ENCODE data around the gene MRPS35. TPM values are rescaled to one million over a fixed set of nuclear protein-coding genes. Genes with fewer than 3 reads are reported as not detected.

The MRPS35 gene
- total and polyA plus RNA-seq, 2 experiments from 2014 or later, result 58.1 to 58.7 TPM

DNA sequence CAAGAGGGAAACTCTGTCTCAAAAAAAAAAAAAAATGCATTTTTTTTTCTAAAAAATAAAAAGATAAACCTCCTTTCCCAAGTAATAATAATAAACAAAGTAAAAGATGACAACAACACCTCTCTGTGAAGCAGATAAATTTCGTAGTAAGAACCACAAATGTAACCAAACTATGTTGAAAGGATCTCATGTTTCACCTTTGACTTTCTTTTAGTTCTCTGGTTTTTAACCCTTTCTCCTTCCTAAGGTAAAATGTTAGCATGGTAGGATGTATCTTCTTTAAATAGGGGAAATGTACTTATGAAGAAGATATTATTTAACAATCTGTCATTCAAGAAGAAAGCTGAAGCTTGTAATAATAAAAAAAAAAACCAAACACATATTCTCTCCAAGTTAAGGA, 67.6 kb downstream of the MRPS35 start:
- Mint-ChIP-seq H3K27me3 (ENCODE audit: insufficient read depth, low read depth, poor library complexity) (peaks cover 13% of the 10 kb centered on the region), H3K27ac (no peak overlapping the region), H3K9me3 (no peaks in the 10 kb centered on the region), H3K4me3 (peak overlapping the region; percentile 79; the same call in 2 of the 3 replicates), H3K4me1 (peaks cover 32% of the 10 kb centered on the region), H3K36me3 (ENCODE audit: low read depth) (peaks cover 15% of the 10 kb centered on the region)
- no peaks in the 10 kb centered on the region for H4K20me1 ChIP-seq (replicated peaks; ENCODE audit: insufficient read depth)
- ATAC-seq (no peak), DNase-seq (ENCODE audit: low spot score) (no peak)
- no peaks in the 10 kb centered on the region for H3K9me2 ChIP-seq (ENCODE audit: insufficient read depth)
- peaks cover 27% of the 10 kb centered on the region for H3K4me1 ChIP-seq (ENCODE audit: insufficient read depth)
- H3K4me2 ChIP-seq, result peak overlapping the region; percentile 97; the same call in 1 of the 2 replicates
- TF ChIP-seq, protein P1, sequence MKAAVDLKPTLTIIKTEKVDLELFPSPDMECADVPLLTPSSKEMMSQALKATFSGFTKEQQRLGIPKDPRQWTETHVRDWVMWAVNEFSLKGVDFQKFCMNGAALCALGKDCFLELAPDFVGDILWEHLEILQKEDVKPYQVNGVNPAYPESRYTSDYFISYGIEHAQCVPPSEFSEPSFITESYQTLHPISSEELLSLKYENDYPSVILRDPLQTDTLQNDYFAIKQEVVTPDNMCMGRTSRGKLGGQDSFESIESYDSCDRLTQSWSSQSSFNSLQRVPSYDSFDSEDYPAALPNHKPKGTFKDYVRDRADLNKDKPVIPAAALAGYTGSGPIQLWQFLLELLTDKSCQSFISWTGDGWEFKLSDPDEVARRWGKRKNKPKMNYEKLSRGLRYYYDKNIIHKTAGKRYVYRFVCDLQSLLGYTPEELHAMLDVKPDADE (IDR thresholded peaks at IDR 0.05), result no peak
- TF ChIP-seq, protein P2, sequence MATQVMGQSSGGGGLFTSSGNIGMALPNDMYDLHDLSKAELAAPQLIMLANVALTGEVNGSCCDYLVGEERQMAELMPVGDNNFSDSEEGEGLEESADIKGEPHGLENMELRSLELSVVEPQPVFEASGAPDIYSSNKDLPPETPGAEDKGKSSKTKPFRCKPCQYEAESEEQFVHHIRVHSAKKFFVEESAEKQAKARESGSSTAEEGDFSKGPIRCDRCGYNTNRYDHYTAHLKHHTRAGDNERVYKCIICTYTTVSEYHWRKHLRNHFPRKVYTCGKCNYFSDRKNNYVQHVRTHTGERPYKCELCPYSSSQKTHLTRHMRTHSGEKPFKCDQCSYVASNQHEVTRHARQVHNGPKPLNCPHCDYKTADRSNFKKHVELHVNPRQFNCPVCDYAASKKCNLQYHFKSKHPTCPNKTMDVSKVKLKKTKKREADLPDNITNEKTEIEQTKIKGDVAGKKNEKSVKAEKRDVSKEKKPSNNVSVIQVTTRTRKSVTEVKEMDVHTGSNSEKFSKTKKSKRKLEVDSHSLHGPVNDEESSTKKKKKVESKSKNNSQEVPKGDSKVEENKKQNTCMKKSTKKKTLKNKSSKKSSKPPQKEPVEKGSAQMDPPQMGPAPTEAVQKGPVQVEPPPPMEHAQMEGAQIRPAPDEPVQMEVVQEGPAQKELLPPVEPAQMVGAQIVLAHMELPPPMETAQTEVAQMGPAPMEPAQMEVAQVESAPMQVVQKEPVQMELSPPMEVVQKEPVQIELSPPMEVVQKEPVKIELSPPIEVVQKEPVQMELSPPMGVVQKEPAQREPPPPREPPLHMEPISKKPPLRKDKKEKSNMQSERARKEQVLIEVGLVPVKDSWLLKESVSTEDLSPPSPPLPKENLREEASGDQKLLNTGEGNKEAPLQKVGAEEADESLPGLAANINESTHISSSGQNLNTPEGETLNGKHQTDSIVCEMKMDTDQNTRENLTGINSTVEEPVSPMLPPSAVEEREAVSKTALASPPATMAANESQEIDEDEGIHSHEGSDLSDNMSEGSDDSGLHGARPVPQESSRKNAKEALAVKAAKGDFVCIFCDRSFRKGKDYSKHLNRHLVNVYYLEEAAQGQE (IDR thresholded peaks at IDR 0.05; ENCODE audit: unreplicated experiment), result no peak
- TF ChIP-seq ZNF114 (CRISPR knock-in tag; IDR thresholded peaks at IDR 0.05) (no peak), ZNF331 (CRISPR knock-in tag; IDR thresholded peaks at IDR 0.05; ENCODE audit: low read depth) (no peak), POLR2AphosphoS5 (IDR thresholded peaks at IDR 0.05; ENCODE audit: low read depth) (no peak), EZH2 (IDR thresholded peaks at IDR 0.05; ENCODE audit: low read depth, unreplicated experiment) (no peak), STAT1 (IDR thresholded peaks at IDR 0.05; ENCODE audit: unreplicated experiment) (no peak), CREB1 (CRISPR knock-in tag; IDR thresholded peaks at IDR 0.05; ENCODE audit: low read depth) (no peak), NANOG (IDR thresholded peaks at IDR 0.05; ENCODE audit: borderline replicate concordance) (no peak), EZH2phosphoT487 (IDR thresholded peaks at IDR 0.05; ENCODE audit: unreplicated experiment) (no peak), JUNB (IDR thresholded peaks at IDR 0.05; ENCODE audit: unreplicated experiment) (no peak)
- TF ChIP-seq, protein P3, sequence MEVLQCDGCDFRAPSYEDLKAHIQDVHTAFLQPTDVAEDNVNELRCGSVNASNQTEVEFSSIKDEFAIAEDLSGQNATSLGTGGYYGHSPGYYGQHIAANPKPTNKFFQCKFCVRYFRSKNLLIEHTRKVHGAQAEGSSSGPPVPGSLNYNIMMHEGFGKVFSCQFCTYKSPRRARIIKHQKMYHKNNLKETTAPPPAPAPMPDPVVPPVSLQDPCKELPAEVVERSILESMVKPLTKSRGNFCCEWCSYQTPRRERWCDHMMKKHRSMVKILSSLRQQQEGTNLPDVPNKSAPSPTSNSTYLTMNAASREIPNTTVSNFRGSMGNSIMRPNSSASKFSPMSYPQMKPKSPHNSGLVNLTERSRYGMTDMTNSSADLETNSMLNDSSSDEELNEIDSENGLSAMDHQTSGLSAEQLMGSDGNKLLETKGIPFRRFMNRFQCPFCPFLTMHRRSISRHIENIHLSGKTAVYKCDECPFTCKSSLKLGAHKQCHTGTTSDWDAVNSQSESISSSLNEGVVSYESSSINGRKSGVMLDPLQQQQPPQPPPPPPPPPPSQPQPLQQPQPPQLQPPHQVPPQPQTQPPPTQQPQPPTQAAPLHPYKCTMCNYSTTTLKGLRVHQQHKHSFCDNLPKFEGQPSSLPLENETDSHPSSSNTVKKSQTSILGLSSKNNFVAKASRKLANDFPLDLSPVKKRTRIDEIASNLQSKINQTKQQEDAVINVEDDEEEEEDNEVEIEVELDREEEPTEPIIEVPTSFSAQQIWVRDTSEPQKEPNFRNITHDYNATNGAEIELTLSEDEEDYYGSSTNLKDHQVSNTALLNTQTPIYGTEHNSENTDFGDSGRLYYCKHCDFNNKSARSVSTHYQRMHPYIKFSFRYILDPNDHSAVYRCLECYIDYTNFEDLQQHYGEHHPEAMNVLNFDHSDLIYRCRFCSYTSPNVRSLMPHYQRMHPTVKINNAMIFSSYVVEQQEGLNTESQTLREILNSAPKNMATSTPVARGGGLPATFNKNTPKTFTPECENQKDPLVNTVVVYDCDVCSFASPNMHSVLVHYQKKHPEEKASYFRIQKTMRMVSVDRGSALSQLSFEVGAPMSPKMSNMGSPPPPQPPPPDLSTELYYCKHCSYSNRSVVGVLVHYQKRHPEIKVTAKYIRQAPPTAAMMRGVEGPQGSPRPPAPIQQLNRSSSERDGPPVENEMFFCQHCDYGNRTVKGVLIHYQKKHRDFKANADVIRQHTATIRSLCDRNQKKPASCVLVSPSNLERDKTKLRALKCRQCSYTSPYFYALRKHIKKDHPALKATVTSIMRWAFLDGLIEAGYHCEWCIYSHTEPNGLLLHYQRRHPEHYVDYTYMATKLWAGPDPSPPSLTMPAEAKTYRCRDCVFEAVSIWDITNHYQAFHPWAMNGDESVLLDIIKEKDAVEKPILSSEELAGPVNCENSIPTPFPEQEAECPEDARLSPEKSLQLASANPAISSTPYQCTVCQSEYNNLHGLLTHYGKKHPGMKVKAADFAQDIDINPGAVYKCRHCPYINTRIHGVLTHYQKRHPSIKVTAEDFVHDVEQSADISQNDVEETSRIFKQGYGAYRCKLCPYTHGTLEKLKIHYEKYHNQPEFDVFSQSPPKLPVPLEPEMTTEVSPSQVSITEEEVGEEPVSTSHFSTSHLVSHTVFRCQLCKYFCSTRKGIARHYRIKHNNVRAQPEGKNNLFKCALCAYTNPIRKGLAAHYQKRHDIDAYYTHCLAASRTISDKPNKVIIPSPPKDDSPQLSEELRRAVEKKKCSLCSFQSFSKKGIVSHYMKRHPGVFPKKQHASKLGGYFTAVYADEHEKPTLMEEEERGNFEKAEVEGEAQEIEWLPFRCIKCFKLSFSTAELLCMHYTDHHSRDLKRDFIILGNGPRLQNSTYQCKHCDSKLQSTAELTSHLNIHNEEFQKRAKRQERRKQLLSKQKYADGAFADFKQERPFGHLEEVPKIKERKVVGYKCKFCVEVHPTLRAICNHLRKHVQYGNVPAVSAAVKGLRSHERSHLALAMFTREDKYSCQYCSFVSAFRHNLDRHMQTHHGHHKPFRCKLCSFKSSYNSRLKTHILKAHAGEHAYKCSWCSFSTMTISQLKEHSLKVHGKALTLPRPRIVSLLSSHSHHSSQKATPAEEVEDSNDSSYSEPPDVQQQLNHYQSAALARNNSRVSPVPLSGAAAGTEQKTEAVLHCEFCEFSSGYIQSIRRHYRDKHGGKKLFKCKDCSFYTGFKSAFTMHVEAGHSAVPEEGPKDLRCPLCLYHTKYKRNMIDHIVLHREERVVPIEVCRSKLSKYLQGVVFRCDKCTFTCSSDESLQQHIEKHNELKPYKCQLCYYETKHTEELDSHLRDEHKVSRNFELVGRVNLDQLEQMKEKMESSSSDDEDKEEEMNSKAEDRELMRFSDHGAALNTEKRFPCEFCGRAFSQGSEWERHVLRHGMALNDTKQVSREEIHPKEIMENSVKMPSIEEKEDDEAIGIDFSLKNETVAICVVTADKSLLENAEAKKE (CRISPR knock-in tag; IDR thresholded peaks at IDR 0.05), result no peak
- TF ChIP-seq, protein P4, sequence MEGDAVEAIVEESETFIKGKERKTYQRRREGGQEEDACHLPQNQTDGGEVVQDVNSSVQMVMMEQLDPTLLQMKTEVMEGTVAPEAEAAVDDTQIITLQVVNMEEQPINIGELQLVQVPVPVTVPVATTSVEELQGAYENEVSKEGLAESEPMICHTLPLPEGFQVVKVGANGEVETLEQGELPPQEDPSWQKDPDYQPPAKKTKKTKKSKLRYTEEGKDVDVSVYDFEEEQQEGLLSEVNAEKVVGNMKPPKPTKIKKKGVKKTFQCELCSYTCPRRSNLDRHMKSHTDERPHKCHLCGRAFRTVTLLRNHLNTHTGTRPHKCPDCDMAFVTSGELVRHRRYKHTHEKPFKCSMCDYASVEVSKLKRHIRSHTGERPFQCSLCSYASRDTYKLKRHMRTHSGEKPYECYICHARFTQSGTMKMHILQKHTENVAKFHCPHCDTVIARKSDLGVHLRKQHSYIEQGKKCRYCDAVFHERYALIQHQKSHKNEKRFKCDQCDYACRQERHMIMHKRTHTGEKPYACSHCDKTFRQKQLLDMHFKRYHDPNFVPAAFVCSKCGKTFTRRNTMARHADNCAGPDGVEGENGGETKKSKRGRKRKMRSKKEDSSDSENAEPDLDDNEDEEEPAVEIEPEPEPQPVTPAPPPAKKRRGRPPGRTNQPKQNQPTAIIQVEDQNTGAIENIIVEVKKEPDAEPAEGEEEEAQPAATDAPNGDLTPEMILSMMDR (conservative IDR thresholded peaks at IDR 0.05; ENCODE audit: low read depth in 2 of 2), result no peak
- H3K27ac ChIP-seq (ENCODE audit: low read depth), result no peak overlapping the region
- H3K79me2 ChIP-seq (replicated peaks; ENCODE audit: insufficient read depth), result peaks cover 25% of the 10 kb centered on the region
- H3K36me3 ChIP-seq (ENCODE audit: insufficient read depth), result no peaks in the 10 kb centered on the region
- no peaks in the 10 kb centered on the region for H3K27me3 ChIP-seq (ENCODE audit: insufficient read depth)
- H2AFZ ChIP-seq, result no peak overlapping the region
- H3F3A ChIP-seq (replicated peaks; ENCODE audit: low read depth), result no peaks in the 10 kb centered on the region
- no peak overlapping the region for H3K4me3 ChIP-seq
